HG03469 (cell line): ENCODE data around the gene TSPAN15.

ENCODE experiments used
- ATAC-seq: cut with Tn5 transposase; IDR thresholded peaks from one replicate; pipeline ENCODE4 v1.9.1; 2021; ENCODE audit warnings: mild to moderate bottlenecking, moderate library complexity, moderate number of reproducible peaks; ENCODE audit not compliant: unreplicated experiment

Gene TSPAN15

GRCh38 chr10:69499726-69500689 lies 48.7 kb downstream of the TSPAN15 start:
- ATAC-seq: no peak

- no peak for ATAC-seq
Measured at GRCh38 chr10:69500864-69501468, 49.7 kb downstream of the TSPAN15 start.

DNA sequence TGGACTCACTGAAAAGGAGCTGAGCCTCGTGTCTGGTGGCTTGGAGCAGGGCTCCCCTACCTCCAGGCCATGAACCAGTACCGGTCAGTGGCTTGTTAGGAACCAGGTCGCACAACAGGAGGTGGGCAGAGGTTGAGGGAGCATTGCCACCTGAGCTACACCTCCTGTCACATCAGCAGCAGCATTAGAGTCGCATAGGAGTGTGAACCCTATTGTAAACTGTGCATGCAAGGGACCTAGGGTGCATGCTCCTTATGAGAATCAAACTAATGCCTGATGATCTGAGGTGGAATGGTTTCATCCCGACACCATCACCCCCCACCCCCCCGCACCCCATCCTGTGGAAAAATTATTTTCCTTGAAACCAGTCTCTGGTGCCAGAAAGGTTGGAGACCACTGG lies 50.4 kb downstream of the TSPAN15 start:
- ATAC-seq: no peak

DNA sequence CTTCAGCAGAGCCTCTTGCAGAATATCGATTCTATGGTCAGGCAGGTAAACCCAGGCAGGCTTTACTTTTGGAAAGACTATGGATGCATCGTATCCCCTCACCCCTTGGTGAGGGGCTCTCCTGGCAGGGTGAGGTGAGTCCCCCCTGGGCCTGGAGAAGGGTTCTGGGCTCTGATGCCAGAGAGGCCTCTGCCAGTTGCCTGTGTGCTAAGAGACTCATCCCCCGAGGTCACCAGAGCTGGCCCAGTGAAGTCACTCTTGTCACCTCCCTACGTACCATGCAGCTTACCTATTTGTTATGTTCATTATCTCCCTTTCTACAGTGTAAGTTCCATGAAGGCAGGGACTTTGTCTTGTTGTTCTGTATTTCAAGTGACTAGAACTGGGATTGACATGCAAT lies 51.3 kb downstream of the TSPAN15 start:
- no peak for ATAC-seq

- ATAC-seq: no peak
Measured at GRCh38 chr10:69503001-69503895, 52.0 kb downstream of the TSPAN15 start.

DNA sequence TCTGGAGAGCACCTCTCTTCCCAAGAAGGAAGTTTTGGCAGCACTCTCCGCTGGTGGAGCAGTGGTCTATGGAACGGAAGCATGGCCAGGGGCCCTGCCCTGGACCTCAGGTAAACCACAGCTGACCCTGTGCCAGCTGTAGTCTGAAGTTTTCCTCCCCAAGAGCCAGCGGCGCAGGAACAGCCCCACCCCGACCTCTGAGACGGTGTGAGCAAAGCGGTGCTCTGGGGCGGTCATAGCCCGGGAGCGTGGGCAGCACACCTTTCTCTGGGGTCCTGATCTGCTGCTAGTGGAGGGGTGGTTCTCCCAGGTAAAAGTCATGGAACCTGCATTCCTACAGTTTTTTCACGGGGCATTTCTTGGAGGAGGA lies 52.6 kb downstream of the TSPAN15 start:
- no peak for ATAC-seq

DNA sequence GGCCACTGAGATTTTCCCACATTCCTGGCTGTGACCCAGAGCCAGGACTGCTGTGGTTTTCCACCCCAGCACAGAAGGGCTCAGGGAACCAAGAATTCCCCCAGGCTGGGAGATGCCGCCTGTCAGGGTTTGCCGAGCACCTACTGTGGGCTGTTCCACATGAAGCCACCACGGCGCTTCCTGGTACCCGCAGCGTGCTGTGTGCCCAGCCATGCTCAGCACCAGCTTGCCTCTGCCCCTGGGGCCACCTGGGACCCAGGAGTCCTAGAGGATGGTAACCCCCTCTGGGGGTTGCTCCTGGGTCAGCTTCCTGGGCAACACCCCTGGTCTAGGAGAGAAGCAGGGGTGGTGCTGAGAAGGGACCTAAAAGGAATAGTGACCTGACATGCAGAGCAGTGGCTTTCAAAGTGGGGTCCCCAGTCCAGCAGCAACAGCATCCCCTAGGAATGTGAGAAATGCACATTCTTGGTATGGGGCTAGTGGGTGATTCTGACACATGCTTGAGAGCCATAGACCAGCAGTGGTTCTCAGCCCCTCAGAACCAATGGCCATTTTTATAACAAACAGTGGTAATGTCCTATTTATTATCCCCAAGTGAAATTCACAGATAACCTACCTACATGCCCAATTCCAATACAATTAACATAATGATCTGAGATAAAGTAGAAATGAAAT lies 53.4 kb downstream of the TSPAN15 start:
- no peak for ATAC-seq

GRCh38 chr10:69505636-69506318 lies 54.5 kb downstream of the TSPAN15 start:
- no peak for ATAC-seq

- ATAC-seq: no peak
Measured at GRCh38 chr10:69506487-69506833, 55.2 kb downstream of the TSPAN15 start.

- no peak for ATAC-seq
Measured at GRCh38 chr10:69506834-69507713, 55.8 kb downstream of the TSPAN15 start.

DNA sequence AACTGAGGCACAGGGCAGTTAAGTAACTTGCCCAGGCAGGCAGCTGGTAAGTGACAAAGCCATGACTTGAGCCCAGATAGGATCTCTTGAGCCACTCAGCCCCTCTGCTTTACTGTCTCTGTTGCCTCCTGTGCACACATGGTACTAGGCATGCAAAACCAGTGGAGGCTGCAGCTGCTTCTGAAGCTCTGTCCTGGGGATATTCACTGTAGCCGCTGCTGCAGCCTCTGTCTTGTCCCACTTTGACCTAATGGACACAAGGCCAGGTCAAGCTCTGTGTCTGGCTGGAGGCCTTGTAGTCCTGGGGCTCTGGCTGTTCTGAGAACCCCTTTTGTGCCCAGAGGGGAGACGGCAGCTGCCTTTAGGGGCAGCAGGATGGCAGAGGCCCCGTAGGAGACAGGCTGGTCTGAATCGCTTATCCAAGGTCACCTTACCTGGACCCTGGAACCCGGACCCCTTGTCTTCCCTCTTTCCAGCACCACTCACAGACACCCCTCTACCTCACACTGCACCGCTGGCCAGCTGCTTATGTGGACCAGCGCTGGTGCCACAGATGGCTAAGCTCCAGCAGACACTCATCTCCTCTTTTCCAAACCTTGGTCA lies 57.6 kb downstream of the TSPAN15 start:
- ATAC-seq: no peak

DNA sequence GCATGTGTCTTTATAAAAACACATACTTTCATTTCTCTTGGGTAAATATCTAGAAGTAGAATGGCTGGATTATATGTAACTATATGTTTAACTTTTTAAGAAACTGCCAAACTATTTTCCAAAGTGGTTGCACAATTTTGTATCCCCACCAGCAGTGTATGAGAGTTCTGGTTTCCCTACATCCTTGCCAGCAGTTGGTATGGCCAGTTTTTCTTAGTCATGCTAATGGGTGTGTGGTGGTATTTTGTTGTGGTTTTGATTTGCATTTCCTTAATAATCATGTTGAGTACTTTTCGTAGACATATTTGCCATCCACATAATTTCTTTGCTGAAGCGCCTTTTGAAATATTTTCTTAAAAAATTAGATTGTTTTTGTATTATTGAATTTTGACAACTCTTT lies 61.6 kb downstream of the TSPAN15 start:
- ATAC-seq: no peak

- no peak for ATAC-seq
Measured at GRCh38 chr10:69513617-69514016, 62.4 kb downstream of the TSPAN15 start.

DNA sequence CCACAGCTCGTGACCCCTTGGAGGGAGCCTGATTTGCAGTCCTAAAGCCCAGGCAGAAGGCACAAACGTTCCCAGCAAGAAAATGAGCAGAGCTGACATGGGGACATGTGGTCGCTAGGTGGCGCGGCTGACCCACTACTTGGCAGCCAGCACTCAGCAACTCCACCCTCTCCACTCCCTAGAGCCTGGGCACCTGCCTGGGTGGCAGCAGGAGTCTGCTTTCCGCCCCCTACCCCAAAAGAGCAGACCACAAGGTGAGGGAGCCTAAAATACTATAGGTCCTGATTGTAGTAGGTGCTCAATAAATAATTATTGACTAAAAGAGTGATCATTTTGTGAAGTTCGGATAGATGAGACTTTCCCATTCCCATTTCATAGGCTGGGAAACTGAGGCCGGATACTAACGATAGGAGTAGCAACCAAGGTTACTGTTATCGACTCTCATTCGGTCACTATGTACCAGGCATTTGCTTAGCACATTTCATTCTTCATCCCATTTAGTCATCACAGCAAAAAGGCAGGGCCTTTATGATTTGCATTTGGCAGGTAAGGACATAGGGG lies 64.5 kb downstream of the TSPAN15 start:
- no peak for ATAC-seq

- no peak for ATAC-seq
Measured at GRCh38 chr10:69516316-69516715, 65.1 kb downstream of the TSPAN15 start.

- no peak for ATAC-seq
Measured at GRCh38 chr10:69516796-69517195, 65.5 kb downstream of the TSPAN15 start.

DNA sequence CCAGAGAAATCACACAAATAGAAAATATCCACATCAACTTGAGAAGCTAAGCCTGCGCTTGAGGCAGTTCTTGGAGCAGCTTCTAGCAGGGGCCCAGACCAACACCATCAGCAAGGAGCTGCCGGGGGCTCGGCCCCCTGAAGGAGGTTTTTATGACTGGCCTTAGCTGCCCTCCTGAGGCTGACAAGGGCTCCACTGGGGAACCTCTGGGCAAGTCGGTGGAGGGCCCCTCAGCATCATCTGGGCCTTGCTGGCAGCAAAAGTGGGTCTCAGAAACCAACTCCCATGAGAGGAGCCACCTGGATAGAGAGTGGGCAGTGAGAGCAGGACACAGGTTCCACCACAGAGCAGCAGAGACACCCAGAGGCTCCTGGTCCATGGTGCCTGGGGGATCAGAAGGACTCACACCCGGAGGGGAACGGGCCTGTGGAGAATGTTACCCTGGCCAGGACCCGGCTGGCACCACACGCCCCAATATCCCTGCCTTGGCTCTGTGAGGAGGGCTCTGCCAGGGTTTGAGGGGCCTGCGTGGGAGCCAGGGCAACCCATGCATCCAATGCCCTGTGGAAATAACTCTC lies 66.1 kb downstream of the TSPAN15 start:
- no peak for ATAC-seq

DNA sequence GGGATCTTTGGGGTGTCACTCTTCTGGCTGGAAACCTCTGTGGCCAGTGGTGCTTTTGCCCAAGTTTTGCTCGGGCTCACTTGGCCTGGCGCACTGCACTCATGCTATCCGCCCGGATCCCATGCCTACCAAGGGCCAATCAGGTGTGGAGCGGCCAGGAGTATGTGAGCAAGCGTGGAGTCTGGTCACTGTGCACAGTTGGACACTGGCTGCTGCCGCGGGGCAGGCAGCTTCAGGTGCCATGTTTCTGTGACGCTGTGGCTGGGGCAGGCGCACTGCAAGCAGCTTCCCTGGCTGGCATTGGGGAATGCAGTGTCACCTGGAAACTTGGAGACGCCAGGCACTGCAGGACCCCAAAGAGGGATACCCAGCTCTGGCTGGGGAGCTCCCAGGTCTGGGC lies 76.7 kb downstream of the TSPAN15 start:
- no peak for ATAC-seq
